22Rv1 (cell line): ENCODE results near the gene RPL36AL.

Source experiments
- CTCF ChIP-seq: fragments of 450-650 bp; IDR thresholded peaks from 2 replicates; pipeline ENCODE4 v1.5.1; 2017; ENCODE audit warnings: mild to moderate bottlenecking
- ZFX ChIP-seq: fragments of 450-650 bp; IDR thresholded peaks from 2 replicates; pipeline ENCODE4 v1.6.1; 2017; ENCODE audit warnings: antibody characterized with exemption, borderline replicate concordance

DNA sequence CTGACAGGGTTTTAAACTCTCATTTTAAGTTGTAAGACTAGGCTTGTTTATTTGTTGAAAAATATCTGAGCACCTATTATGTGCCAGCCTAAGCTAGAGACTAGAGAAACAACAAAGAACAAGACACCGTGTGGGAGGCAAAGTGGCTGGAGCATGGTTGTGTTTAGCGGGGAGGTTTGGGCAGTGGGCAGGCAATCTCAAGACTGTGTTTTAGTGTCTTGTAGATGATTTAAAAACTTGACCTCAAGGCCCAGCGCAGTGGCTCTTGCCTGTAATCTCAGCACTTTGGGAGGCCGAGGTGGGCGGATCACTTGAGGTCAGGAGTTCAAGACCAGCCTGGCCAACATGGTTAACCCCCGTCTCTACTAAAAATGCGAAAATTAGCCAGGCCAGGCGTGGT is 7.8 kb downstream of the RPL36AL start:
- TF ChIP-seq CTCF (no peak), ZFX (no peak)
